H4 (cell line): ENCODE measurements around the gene PEX7. TPM values are rescaled to one million over a fixed set of nuclear protein-coding genes. Genes with fewer than 3 reads are reported as not detected.
"Not testable (repeated sequence)": the region's sequence is repeated elsewhere in the genome, so short reads cannot be mapped to it uniquely, and the experiment has no call there.

Experiments
- DNase-seq: peaks from one replicate; pipeline ENCODE4 v3.0.0-alpha.2; 2015; ENCODE audit warnings: low spot score
- total RNA-seq: library from RNA; depleted of rRNA; stranded (reverse); fragments of >200 nt; shearing (Covaris generic); gene quantifications from 2 replicates; pipeline ENCODE4 v1.2.3, GENCODE V29; 2014

The PEX7 gene
- total RNA-seq, 1 experiment from 2014 or later: 8.2 TPM

DNA sequence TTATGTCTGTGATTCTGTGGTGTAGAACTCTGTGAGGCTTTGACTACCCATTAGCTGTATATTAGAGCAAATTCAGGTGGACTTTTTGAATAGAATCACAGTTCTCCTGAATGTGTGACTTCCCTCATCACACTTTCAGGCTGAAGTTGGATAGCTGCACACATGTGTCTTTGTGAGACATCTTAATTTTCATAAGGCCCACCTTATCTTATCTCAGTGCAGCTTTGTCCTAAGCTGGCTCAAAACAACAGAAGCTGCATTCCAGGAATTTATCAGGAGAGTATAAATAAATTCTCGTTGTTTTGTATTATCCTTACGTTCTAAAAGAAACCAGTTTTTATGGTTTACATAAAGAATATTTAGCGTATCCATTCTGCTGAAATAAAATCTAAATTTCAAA is 73.5 kb downstream of the PEX7 start:
- no peak for DNase-seq

DNA sequence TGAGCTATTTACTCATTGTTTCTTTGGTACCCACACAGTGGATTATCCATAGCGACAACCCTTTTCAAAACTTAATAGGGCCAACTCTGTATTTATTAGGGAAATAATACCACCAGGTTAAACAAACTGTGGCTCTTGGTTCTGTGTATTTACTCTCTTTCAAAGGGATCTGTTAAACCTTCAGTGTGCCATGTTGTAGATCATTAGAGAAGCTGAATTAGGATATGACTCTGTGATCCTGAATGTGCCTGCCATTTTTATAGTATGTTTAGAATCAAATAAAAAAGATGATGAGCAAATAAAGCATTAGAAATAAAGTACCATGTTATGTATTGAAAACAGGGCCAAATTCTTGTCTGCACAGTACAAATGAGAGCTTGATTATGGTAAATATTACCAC is 74.7 kb downstream of the PEX7 start:
- no peak for DNase-seq

DNA sequence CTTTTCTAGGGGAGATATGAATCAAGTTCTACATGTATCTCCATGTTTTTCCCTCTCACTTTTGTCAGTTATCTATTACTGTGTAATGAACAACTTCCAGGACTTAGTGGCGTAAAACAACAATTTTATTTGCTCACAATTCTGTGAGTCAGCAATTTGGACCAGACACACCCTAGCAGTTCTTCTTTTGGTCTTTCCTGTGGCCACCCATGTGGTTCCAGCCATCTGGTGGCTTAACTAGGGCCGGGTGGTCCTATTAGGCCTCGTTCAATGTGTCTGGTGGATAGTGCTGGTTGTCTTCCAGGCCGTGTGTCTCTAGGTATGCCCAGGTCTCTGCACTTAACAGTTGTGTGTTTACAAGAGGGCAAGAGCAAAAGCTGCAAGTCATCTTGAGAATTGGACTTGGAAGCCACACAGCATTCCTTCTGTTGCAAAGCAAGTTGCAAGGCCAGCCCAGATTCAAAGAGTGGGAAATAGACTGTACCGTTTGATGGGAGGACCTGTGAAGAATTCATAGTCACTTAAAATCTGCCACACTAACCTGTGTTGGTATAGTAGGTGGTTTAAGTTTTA is 78.9 kb downstream of the PEX7 start:
- DNase-seq: no peak

DNA sequence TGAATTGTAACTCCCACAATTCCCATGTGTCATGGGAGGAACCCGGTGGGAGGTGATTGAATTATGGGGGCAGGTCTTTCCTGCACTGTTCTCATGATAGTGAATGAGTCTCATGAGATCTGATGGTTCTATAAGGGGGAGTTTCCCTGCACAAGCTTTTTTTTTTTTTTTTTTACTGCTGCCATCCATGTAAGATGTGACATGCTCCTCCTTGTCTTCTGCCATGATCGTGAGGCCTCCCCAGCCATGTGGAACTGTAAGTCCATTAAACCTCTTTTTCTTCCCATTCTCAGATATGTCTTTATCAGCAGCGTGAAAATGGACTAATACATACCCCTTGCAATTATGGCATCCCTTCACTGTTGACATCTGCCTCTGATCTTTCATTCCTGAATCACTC is 82.1 kb downstream of the PEX7 start:
- not testable (repeated sequence) for DNase-seq

DNA sequence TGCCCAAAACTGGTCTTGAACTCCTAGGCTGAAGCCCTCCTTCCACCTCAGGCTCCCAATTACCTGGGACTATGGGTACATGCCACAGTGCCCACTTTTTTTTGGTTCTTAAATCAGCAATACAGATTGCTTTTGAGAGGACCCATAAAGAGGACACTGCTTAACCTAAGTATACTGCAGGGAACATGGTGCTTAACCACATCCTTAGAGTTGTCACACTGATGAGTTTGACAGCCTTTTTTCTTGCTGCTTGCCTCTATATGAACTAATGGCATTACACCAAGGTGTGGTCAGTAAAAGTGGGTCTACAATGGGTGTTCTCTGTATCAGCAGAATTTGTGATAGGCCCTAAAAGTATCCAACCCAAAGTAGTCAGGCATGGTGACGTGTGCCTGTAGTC is 92.6 kb downstream of the PEX7 start:
- no peak for DNase-seq

DNA sequence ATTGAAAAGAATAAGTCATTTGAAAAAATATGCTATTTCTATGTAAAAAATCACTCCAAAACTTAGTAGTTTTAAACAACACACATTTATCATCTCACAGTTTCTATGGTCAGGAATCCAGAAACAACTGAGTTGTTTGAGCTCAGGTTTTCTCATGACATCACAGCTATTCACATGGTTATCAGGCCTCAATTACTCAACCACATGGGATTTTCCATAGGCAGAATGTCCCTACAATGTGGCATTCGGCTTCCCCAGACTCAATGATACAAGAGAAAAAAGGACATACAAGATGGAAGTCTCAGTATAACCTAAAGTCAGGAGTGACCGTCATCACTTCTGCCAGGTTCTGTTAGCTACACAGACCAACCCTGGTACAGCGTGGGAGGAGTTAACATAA is 96.3 kb downstream of the PEX7 start:
- DNase-seq: no peak

DNA sequence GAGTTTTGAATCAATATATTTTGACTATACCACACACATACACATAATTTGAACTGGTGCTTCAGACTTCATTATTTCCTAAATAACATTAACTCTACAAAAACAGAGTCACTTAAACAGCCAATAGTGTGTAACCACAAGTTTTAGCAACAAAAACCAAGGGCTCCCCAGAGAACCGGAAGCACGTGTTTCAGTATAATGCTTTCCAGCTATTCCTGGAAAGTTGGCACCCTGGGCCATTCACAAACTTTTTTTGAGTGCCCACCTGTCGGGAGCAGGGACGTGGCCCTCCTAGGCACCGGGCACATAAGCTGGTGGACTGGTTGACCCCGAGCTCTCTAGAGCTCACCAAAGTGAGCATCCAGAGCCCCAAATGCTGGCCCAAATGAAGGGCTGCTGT is 97.8 kb downstream of the PEX7 start:
- DNase-seq: no peak

DNA sequence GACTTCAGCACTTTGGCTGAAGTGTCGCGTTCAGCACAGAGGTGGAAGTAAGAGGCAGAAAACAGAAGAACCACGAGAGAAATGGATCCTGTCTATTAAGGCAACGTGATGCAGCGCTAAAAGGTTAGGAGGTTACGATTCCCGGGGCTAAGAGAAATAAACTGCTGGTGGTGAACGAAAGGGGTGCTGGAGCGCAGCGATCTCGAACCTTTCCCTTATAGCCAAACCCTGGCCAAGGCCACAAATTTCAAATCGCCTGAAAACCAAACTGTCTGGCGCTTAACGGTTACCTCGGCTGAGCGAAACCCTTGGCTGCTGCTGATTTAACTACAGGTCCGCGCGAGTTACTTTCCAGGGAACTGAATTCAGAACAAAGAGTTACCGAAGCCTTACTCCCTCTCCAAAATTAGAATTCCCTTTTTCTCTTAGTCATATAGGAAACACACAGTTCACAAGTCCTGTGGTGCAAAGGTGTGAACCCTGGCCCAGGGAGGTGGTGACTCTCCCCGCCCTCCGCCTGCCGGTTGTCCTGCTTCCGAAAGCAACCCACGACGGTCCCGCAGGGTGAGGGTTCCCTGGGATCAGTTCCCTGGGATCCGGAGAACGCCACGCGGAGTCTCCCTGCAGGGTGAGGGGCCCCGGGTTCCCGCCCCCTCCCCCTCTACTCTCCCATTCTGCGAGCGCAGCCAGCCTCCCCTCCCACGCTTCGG is 98.4 kb downstream of the PEX7 start:
- DNase-seq: no peak

DNA sequence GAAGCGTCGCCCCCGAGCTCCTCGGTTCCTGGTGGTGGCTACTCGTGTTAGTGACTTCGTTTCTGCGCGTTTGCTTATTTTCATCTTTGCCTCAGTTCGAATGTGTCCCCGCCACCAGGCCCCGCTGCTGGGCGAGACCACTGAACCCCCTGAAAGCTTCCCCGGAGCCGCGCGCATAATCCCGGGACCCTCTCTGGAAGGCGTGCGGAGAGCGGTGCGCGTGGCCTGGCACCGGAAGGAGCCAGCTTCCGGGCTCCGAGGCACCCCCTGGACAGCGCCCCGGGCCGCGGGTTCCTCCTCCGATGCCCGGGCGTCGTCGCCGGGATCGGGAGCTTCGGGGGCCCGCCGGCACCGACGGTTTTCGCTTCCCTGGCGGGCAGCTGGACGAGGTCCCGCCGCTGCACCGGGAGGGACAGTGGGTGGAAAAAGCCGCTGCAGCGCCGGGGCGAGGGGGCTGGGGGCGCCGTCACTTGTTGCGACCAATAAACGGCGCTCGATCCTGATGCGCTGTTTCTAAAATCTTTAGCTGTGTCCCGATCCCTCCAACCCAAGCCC is 99.1 kb downstream of the PEX7 start:
- DNase-seq: no peak

DNA sequence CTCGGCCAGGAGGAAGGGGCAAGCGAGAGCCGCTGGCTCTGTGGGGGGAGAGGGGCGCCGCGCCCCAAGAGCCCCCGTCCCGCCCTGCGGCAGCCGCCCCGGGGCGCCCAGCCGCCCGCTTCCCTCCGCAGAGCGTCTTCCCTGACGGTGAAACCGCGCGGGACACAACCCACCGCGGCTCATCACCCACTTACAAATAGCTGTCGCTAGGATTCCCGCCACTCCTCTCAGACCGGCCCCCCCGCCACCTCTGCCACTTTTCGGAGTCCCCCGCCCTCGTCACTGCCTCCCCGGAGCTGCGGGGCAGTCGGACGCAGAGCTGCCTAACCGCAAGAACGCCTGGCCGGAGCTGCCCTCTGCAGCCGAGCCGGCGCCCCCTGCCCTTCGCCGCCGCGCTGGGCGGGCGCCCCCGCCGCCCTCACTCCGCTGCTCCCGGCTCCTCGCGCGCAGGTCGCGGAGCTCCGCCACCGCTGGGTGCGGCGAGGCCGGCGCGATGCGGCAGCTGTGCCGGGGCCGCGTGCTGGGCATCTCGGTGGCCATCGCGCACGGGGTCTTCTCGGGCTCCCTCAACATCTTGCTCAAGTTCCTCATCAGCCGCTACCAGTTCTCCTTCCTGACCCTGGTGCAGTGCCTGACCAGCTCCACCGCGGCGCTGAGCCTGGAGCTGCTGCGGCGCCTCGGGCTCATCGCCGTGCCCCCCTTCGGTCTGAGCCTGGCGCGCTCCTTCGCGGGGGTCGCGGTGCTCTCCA is 99.7 kb downstream of the PEX7 start, which contains the start of gene SLC35D3:
TSS of gene SLC35D3 (plus strand) at position 366 of the 749 bp plus-strand sequence. CDS start at position 494, 128 bp downstream.
- DNase-seq: no peak

DNA sequence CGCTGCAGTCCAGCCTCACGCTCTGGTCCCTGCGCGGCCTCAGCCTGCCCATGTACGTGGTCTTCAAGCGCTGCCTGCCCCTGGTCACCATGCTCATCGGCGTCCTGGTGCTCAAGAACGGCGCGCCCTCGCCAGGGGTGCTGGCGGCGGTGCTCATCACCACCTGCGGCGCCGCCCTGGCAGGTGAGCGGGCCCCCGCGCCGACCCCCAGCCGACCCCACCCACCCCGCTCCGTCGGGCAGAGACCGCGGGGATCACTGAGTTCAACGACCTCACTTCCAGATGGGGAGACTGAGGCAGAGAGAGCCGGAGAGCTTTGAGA is 100.3 kb downstream of the PEX7 start:
- DNase-seq: no peak

DNA sequence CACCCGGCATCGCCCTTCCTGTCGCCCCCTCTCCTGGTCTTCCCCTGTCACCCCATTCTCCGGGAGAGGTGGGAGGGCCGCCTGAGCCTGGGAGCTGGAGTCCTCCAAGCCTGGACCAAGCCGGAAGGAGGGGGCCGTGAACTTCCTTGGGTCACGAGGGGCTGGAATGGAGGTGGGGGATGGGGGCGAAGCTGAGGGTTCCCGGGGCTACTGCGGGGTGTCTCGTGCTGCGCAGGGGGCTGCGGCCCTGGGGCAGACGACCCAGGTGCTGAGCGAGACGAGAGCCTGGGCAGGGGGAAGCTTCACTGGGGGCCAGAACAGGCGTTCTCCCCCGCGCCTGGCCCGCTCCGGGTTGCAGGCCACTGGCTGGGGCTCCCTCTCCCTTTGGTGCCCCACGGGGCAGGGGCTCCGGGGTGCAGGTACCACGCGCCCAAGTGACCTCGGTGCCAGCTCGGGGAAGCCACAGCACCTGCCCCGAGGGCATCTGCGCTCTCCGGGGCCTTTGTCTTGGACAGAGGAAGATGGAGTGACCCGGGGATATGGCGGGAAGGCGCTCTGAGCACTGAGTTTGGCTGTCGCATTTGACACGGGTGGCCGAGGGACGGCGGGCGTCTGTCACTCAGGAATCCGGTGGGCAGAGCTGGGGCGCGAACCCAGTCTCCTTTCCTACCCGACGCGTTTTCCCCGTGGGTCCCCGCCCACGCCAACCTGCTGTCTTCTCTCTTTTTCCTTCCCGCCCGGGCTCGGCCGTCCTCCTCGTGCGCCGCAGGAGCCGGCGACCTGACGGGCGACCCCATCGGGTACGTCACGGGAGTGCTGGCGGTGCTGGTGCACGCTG is 100.9 kb downstream of the PEX7 start:
- DNase-seq: no peak

DNA sequence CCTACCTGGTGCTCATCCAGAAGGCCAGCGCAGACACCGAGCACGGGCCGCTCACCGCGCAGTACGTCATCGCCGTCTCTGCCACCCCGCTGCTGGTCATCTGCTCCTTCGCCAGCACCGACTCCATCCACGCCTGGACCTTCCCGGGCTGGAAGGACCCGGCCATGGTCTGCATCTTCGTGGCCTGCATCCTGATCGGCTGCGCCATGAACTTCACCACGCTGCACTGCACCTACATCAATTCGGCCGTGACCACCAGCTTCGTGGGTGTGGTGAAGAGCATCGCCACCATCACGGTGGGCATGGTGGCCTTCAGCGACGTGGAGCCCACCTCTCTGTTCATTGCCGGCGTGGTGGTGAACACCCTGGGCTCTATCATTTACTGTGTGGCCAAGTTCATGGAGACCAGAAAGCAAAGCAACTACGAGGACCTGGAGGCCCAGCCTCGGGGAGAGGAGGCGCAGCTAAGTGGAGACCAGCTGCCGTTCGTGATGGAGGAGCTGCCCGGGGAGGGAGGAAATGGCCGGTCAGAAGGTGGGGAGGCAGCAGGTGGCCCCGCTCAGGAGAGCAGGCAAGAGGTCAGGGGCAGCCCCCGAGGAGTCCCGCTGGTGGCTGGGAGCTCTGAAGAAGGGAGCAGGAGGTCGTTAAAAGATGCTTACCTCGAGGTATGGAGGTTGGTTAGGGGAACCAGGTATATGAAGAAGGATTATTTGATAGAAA is 101.7 kb downstream of the PEX7 start:
- no peak for DNase-seq

DNA sequence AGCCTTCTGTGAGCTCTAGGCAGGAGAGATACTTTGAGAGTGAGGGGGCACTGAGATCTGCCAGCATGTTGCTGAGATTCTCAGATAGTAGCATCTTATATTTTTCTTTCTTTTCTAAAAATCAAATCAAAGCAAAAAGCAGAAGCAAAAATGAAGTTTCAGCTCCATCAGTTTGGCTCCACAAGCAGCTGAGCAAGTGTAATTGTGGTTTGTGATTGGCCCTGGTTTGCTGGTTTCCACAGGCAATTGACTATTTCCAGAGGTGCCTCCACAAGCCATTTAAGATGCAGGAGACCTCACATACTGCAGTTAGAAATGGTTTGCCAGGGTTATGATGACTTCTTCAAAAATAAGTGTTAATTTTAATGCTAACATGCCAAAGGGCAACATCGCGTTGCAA is 104.0 kb downstream of the PEX7 start:
- DNase-seq: no peak

DNA sequence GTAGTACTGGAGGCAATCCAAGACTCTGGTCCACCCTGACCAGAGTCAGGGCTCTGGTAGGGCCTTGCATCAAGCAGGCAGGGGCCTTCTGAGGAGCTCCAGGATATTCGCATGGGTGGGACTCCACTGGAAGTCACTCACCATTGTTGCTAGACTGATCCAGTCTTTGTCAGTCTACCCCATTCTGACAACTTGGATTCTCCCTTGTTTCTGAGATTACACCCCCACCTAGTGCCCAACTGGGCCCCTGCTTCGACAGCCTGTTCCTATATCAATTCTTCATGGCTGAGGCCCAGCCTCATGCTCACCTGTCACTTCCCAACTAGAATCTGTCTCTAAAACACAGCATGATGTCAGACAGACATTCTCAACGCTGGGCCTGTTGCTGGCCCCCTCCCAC is 104.9 kb downstream of the PEX7 start:
- no peak for DNase-seq

DNA sequence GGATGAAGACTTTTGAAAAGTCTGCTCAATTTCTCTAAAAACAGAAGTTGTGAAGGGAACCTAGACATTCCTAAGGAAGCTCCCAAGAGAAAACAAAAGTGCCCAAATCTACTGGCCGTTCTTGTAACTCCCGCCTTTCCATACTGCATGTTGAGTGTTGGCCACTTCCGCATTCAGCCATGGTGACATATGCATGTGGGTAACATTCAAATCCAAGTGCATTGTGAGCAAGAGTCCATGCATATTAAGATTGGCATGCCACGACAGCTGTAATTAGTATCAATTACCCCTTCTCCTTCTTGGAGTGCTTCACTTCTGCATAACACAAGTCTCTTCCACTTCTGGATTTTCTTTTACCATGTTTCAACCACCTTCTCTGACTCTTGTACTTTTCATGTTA is 108.1 kb downstream of the PEX7 start:
- no peak for DNase-seq

DNA sequence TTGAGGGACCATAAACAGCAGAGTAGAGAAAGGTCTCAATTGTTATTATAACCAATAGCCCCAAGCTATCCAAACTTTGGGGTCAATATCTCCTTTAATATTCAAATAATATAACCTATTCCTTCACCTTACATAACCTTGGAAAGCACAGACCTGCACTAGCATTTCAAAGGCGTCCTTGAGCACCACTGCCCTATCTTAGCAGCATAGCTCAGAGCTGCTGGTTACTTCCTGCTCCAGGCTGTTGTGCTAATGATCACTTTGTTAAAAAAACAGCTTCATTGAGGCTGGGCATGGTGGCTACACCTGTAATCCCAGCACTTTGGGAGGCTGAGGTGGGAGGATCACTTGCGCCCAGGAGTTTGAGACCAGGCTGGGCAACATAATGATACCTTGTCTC is 110.2 kb downstream of the PEX7 start:
- DNase-seq: no peak

DNA sequence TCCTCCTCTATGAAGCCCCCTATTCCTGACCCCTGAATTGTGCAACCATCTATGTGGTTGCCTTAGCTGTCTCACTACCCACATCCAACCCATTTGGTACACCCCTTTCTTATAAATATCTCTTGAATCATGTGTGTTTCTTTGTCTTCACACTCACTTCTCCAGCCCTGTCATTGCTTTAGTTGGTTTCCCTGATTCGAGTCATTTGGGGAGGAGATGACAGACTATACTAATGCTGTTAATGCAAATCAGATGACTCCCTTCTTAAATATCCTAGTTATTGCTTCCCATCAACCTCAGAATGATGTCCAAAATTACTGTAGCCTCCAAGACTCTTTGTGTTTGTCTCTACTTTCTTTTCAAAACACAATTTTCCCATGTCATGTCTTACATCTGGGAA is 122.7 kb downstream of the PEX7 start:
- DNase-seq: no peak

DNA sequence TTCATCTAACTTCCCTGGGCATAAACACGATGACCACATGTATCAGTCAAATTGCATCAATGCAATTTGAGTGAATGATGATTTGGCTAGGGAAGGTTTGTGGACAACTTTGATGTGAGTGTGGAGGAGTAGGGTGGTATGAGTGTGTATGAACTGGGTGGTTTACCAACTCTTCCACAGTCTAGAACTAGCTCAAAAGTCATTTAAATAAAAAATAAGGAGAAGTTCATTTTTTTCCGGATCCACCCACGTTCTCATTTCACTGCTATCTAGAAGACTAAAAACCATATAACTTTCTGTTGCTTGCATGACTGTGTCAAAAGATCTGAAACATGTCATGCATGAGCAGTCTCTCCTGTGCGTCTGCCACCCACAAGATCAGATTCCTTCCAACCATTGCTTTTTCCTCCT is 123.3 kb downstream of the PEX7 start:
- no peak for DNase-seq

DNA sequence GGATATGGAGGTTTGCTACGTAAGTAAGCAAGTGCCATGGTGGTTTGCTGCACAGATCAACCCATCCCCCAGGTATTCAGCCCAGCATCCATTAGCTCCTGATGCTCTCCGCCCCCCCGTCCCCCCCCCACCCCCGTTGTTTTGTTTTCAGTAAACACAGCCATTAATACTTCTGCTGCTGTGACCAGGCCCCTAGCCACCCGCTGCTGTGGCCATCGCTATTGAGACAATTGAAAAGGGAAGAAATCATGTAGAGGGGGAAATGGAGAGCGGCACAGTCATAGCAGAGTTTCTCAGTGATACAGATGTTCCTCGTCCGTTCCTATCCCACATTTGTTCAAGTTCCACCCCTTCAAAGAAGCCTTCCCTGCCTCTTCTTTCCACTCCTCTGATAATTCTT is 124.6 kb downstream of the PEX7 start:
- DNase-seq: no peak

DNA sequence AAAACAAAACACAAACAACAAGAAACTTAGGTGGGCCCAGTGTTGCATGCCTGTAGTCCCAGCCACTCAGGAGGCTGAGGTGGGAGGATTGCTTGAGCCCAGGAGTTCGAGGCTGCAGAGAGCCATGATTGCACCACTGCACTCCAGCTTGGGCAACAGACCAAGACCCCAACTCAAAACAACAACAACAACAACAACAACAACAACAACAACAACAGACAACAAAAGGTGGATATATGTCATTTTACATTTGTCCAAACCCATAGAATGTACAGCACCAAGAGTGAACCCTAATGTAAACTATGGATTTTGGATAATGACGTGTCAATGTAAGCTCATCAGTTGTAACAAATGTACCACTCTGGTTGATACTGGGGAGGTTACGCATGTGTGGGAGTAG is 127.6 kb downstream of the PEX7 start:
- not testable (repeated sequence) for DNase-seq
